Cardiac septum (tissue), 1 donor: Measurements from ENCODE around the gene PRKAG2. TPM values are rescaled to one million over a fixed set of nuclear protein-coding genes. Genes with fewer than 3 reads are reported as not detected.
"Not testable (repeated sequence)": the region's sequence is repeated elsewhere in the genome, so short reads cannot be mapped to it uniquely, and the experiment has no call there.

Source experiments
- DNase-seq: peaks from one replicate; pipeline ENCODE4 v3.0.0-alpha.2; 2020; ENCODE audit warnings: low spot score
- intact Hi-C: fragments of 100-400 bp; cut with DNase I; formaldehyde crosslinking; loops from one replicate; pipeline ENCODE4 v1.14.0; 2022
- total RNA-seq: library from RNA; stranded (reverse); fragmentation: NEBNext Ultra II Directional; extraction: Animal tissue kit (Norgen Biotek cat#: 25700); gene quantifications from one replicate; pipeline ENCODE4 v1.2.1, GENCODE V29; 2021
- donor health status: DM: no; HTN: no; CAD: no.

Gene PRKAG2
- total RNA-seq, 1 donor from 2014 or later: 106 TPM

GRCh38 chr7:151829707-151830106 lies 47.2 kb downstream of the PRKAG2 start:
- no peak for DNase-seq

GRCh38 chr7:151827620-151828019 lies 49.3 kb downstream of the PRKAG2 start:
- no peak for DNase-seq
- intact Hi-C loops: no loop called here

More at GRCh38 chr7:151829707-151830106, 47.2 kb downstream of the PRKAG2 start:
- intact Hi-C loops: no loop called here

GRCh38 chr7:151826316-151826715 lies 50.6 kb downstream of the PRKAG2 start:
- DNase-seq, intact Hi-C loops: not testable (repeated sequence)

DNA sequence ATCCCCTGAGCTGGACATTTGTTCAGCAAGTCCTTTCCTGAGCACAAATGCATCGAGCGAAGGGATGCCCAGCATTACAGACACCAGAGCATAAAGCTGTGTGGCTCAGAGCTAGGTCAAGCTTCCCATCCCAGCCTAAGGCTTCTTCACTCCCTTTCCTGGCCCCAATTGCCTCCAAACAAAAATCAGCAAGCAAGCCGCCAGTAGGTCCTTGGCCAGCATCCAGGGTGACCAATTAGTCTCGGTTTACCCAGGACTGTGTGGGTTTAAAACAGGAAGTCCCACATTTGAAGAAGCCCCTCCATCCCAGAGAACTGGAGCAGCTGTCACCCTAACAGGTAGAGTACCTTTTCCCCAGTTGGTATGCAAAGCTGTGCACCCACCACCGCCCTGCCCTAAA lies 51.2 kb downstream of the PRKAG2 start:
- no peak for DNase-seq
- intact Hi-C loops: no loop called here

GRCh38 chr7:151824373-151824933 lies 52.5 kb downstream of the PRKAG2 start:
- intact Hi-C loops: no loop called here
- no peak for DNase-seq

GRCh38 chr7:151823566-151824372 lies 53.1 kb downstream of the PRKAG2 start:
- intact Hi-C loops: no loop called here
- no peak for DNase-seq

DNA sequence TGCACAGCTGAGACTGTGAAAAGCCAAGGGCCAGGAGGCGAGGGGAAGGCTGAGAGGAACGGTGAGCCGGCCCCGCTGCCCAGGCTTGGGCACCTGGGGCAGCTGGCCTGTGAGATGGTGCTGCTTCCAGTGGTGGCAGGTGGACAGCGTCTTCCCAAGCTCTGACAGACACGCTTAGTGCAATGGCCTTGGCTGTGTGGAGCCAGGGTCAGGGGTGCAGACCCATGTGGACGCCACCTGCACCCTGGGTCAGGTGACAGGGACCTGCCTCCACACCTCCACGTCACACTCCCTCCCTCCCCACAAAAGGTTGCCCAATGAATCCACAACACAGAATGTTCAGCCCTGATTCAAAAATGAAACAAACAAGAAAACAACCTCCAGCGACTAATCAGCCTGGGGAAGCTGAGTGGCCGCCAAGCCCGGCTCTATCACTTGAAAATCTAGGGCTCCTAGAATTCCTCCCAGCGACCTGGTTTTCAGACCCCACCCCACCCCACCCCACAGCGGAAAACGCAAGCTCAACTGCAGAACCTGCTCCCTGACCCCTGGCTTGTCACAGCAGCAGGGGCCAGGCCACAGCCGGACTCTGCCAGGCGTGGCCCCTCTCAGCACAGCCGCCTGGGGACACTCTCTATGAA lies 54.3 kb downstream of the PRKAG2 start:
- DNase-seq: no peak
- intact Hi-C loops: no loop called here

DNA sequence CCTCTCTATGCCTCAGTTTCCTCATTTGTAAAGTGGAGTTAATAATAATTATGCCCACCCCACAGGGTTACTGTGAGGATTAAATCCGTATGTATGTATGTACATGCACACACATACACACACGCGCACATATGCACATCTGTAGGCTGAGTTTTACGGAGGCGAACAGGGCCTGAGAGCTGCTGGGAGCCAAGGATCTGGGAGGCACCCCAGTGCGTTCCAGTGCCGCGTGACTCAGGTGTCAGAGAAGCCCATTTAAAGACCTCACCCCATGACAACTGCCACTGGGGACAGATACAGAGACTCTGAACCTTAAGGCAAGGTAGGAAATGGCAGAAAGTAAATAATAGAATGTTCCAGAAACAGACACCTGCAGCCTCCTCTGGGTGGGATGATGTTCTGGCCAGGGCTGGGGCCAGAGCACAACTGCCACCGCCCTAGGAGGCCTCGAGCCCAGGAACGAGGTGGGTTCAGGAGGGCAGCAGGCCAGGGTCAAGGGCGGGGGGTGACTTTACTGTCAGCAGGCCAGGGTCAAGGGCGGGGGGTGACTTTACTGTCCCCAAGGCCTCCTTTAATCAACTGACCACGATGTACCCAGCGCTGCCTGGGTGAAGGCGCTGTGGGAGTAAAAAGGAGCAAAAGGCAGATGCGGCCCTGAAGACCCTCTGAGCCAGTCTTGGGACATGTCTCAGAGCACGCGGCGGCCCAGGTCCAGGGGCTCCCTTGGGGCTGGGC lies 54.9 kb downstream of the PRKAG2 start:
- no peak for DNase-seq
- intact Hi-C loops: no loop called here

GRCh38 chr7:151821226-151821625 lies 55.7 kb downstream of the PRKAG2 start:
- no peak for DNase-seq
- intact Hi-C loops: no loop called here

DNA sequence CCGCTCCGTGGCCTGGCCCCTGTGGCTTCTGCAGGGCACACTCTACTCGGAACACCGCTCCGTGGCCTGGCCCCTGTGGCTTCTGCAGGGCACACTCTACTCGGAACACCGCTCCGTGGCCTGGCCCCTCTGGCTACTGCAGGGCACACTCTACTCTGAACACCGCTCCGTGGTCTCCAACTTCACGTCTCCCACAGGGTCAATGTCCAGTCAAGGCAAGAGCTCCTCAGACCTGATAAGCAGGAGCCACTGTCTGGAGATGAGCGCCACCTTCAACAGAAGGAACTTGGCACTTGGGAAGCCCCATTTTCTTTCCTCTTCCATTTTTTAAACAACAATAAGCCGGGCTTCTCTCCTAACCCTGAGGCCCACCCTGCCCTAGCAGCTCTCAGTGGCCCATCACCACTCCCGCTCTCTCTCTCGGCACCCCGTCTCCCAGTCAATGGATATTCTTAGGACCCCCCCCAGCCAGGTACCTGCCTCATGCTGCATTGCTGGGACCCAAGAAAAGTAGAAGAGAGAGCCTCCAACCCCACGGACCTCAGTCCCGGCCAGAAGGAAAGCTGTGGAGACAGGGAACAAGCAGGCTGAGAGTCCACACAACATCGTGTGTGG lies 56.3 kb downstream of the PRKAG2 start:
- intact Hi-C loops: no loop called here
- no peak for DNase-seq

- intact Hi-C loops: no loop called here
- DNase-seq: no peak
Observed at GRCh38 chr7:151819866-151820265, 57.0 kb downstream of the PRKAG2 start.

GRCh38 chr7:151818674-151819519 lies 58.0 kb downstream of the PRKAG2 start:
- intact Hi-C loops: no loop called here
- DNase-seq: no peak

DNA sequence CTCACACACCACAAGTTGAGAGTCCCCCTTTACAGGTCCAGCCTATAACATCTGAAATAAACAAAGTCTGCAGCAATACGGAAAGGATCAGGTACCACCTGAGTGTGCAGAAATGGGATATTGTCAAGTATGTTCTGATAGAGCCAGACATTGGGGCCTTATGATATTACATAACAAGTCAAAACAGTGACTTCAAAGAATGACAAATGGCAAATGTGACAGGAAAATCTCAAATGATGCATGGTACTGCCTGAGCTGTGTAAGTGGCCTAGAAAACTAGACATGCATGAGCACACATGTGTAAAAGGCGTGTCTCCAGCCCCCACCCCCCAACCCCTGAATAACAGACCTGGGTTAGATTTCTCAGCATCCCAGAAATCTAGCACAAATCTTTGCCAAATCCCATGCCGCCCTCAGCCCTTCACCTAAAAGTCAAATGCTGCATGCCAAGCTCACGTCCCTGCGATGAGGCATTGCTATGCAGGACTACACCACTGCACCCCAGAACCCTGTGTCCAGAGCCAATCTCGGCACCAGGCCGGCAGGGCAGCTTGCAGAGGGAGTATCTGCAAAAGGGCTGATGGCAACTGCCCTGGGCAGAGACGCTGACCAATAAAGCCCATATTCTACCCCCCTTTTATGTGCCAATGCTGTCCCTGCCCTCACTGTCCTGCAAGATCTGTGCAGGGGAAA lies 58.8 kb downstream of the PRKAG2 start:
- intact Hi-C loops: no loop called here
- no peak for DNase-seq

GRCh38 chr7:151817315-151817690 lies 59.6 kb downstream of the PRKAG2 start:
- DNase-seq: no peak
- intact Hi-C loops: no loop called here

DNA sequence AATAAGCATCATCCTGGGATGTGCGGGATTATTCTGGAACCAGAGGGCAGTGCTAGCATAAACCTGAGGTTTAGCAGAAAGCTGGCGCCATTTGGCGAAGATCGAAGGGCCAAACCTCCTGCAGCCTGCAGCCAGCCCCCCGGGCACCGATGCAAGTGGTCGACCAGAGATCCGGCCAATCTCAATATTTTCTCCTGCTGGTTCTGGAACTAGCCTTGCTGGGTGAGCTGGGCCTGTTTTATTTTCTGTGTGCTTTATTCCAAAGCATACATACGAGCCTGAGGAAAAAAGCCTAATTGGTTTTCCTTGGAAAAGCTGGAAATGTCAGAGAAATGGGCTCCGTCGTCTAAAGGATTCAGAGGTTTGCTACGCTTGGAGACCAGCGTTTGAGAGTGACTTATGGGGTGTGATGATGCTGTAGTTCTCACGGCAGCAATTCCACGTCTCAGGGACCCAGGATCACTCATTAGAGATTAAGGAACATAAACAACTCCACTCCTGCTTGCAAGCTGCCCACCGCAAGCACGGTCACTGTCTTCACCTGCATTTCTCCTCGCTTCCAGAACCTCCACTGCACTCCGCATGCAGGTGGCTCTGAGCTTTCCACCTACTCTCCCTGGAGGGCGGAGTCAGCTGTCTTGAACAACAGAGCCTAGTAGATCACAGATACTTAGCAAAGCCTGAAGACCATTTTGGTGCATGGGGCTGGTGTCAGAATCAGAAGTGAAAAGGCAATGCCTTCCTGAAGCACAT lies 60.2 kb downstream of the PRKAG2 start:
- DNase-seq: no peak
- intact Hi-C loops: no loop called here

DNA sequence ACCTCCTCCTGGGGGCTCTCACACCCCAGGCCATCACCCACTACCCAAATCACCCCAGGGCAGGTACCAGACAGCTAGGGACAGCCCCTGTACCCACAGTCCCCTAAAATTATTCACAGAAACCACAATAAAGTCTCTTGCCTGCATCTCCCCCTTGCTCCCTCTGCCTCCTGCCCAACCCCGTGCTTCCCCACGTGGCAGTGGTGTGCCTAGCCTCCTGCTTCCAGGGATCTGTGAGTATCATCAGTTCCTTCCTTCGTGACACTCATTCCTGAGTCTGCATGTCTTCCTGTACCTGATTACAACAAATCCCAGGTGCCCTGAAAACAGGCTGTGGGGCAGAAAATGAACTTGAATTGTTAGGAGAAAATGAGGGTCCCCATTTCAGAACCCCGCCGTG lies 61.5 kb downstream of the PRKAG2 start:
- no peak for DNase-seq
- intact Hi-C loops: no loop called here

DNA sequence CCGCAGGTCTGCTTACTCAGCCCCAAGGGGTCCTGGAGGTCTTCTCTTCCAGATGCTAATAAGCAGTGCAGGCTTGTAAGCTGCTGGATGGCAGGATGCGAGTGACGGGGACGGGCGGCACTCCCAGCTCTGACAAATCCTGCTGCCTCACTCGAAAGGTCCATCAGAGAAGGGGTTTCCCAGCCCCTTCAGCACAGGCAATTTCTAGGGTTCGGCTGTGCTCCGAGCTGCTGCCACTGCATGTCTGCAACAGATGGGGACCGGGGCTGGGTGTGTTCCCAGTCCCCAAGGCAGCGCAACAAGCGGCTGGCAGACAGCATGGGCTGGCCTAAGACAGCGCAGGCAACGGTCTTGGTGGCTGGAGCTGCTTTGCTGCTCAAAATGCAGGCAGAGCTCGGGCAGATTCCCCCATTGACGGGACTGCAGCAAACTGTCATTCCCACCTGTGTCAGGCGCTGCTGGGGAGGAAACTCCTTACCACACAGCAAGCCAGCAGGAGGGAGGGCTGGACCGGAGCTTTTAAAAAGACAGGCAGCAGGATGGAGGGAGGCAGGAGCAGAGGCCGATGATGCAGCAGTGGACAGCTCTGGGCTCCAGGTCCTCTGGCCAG lies 62.4 kb downstream of the PRKAG2 start:
- DNase-seq: no peak
- intact Hi-C loops: no loop called here
